Lung (tissue), 12 donors: ENCODE data around the gene DDX53. TPM values are rescaled to one million over a fixed set of nuclear protein-coding genes. Genes with fewer than 3 reads are reported as not detected.

Experiments
- ATAC-seq: fragments of 200-7000 bp; cut with Tn5 transposase; one replicate; pipeline ENCODE4 v1.9.1; 2020; ENCODE audit warnings: moderate number of reproducible peaks; ENCODE audit not compliant: insufficient read depth, low FRiP score
- DNase-seq, 3 donors: peaks; one replicate each; pipeline ENCODE4 v3.0.0-alpha.2; 2013 to 2017
- H3K27ac ChIP-seq, 2 donors: one replicate each; pipeline ENCODE4 v1.5.1; 2013; ENCODE audit warnings: mild to moderate bottlenecking in 2 of 2, moderate library complexity in 2 of 2, control low read depth in 1 of 2, inconsistent platforms in 1 of 2, low read depth in 1 of 2, low read length in 1 of 2
- H3K27me3 ChIP-seq, 3 donors: one replicate each; pipeline ENCODE4 v1.5.1; 2013; ENCODE audit warnings: low read length in 2 of 3; ENCODE audit not compliant: control insufficient read depth in 3 of 3, insufficient read depth in 3 of 3
- H3K36me3 ChIP-seq, 4 donors: one replicate each; pipeline ENCODE4 v1.5.1; 2013; ENCODE audit warnings: low read length in 4 of 4, mild to moderate bottlenecking in 1 of 4, moderate library complexity in 1 of 4; ENCODE audit not compliant: control insufficient read depth in 4 of 4, insufficient read depth in 4 of 4
- H3K4me1 ChIP-seq, 5 donors: one replicate each; pipeline ENCODE4 v1.5.1; 2013; ENCODE audit warnings: low read length in 5 of 5, mild to moderate bottlenecking in 2 of 5, moderate library complexity in 1 of 5; ENCODE audit not compliant: control insufficient read depth in 5 of 5, insufficient read depth in 5 of 5
- H3K4me3 ChIP-seq: one replicate; pipeline ENCODE4 v1.5.1; 2013; ENCODE audit warnings: mild to moderate bottlenecking, control low read depth, moderate library complexity
- H3K9ac ChIP-seq, 2 donors: one replicate each; pipeline ENCODE4 v1.5.1; 2013; ENCODE audit warnings: low read length in 2 of 2, control low read depth in 1 of 2; ENCODE audit not compliant: insufficient read depth in 1 of 2
- H3K9me3 ChIP-seq, 4 donors: one replicate each; pipeline ENCODE4 v1.5.1; 2013; ENCODE audit warnings: low read length in 3 of 4, mild to moderate bottlenecking in 1 of 4, moderate library complexity in 1 of 4; ENCODE audit not compliant: control insufficient read depth in 4 of 4, insufficient read depth in 3 of 4
- CTCF ChIP-seq: IDR thresholded peaks from 2 replicates; pipeline ENCODE4 v1.5.1; 2012; ENCODE audit warnings: mild to moderate bottlenecking; ENCODE audit errors: control extremely low read depth, extremely low read depth
- WGBS, 2 donors: extraction: QIAGEN DNeasy Blood & Tissue Kit; methylation state at CpG; one replicate each; pipeline ENCODE4 v1.1.7; 2013; 5-methylcytosine and 5-hydroxymethylcytosine counted together
- polyA plus RNA-seq, 2 donors: library from polyadenylated mRNA; stranded (reverse); fragments of 200-250 nt; gene quantifications; one replicate each; pipeline ENCODE4 v1.2.1, GENCODE V29; 2013
- total RNA-seq, 2 donors: library from RNA; depleted of rRNA in 1 of 2; stranded (reverse); fragments of >200 nt in 1 of 2; gene quantifications; one replicate each; pipeline ENCODE4 v1.2.1, GENCODE V29; 2014 to 2021
- donor health status: control.
- donor health status: control.
- donor health status: Bipolar disorder and iron deficiency.
- donor health status: healthy.
- donor health status: DM: yes; HTN: yes; CAD: no.

The DDX53 gene
- total and polyA plus RNA-seq, 4 donors: not detected

DNA sequence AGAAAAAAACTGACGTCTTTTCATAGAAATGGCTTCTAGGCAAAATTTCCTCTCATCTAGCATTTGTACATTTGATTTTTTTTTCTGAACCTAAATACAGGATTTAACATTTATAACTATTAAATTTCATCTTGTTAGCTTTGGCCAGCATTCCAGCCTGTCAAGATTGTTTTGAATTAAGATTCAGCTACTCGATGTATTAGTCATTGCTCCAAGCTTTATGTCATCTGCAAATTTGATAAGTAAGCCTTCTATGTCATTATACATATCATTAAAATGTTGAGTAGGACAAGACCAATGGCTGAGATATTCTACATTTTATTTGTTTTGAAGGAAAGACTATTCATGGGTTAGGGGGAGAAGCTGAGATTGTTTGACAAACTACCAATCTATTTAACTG lies 46.7 kb downstream of the DDX53 start:
- H3K36me3 ChIP-seq: no peaks in the 10 kb centered on the region
- ATAC-seq (no peak), DNase-seq (no peak)
- H3K4me3 ChIP-seq: no peak overlapping the region
- H3K9ac ChIP-seq: no peak overlapping the region
- no peaks in the 10 kb centered on the region for H3K9me3 ChIP-seq
- 83 to 84% methylated on average over 2 of the region's 2 CpGs for WGBS, 2 donors
- no peaks in the 10 kb centered on the region for H3K4me1 ChIP-seq
- no peak for TF ChIP-seq CTCF
- peaks cover 0 to 8% (median 4%) of the 10 kb centered on the region in 3 donors for H3K27me3 ChIP-seq
- no peak overlapping the region for H3K27ac ChIP-seq

- DNase-seq (no peak), ATAC-seq (no peak)
- Histone ChIP-seq H3K27ac (no peak overlapping the region), H3K36me3 (no peaks in the 10 kb centered on the region), H3K9ac (no peak overlapping the region), H3K9me3 (peaks cover 0 to 2% (median 0%) of the 10 kb centered on the region in 4 donors), H3K4me1 (no peaks in the 10 kb centered on the region), H3K4me3 (no peak overlapping the region), H3K27me3 (peaks cover 0 to 8% (median 2%) of the 10 kb centered on the region in 3 donors)
- WGBS, 2 donors: 84 to 92% methylated on average over 2 of the region's 2 CpGs
- no peak for TF ChIP-seq CTCF
Observed at GRCh38 chrX:23048806-23049573, 49.2 kb downstream of the DDX53 start.

DNA sequence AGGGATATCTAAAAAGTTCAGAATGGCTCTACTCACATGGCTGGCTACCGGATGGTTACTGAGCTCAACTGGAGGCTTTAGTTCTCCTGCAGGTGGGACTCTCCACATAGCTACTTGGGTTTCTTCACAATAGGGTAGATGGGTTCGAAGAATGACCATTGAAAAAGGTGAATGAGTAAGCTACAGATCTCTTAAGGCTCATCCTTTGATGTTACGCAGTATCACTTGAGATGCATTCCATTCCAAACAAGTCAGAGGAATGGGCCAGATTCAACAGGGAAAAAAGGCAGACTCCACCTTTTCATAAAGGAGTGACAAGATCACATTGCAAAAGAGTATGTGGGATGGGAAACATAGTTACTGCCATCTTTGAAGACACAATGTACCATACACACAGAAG lies 52.6 kb downstream of the DDX53 start:
- TF ChIP-seq CTCF: no peak
- WGBS, 2 donors: 86 to 95% methylated on average over 3 of the region's 3 CpGs
- DNase-seq (no peak), ATAC-seq (no peak)
- no peak overlapping the region for H3K4me3 ChIP-seq
- no peak overlapping the region for H3K27ac ChIP-seq
- no peaks in the 10 kb centered on the region for H3K4me1 ChIP-seq
- no peaks in the 10 kb centered on the region for H3K36me3 ChIP-seq
- H3K27me3 ChIP-seq: peaks cover 0 to 6% (median 0%) of the 10 kb centered on the region in 3 donors
- peaks cover 0 to 2% (median 0%) of the 10 kb centered on the region in 4 donors for H3K9me3 ChIP-seq
- H3K9ac ChIP-seq: no peak overlapping the region
